Progenitor cell of endocrine pancreas (in vitro differentiated cells): ENCODE data around the gene CASK. TPM values are rescaled to one million over a fixed set of nuclear protein-coding genes. Genes with fewer than 3 reads are reported as not detected.

ENCODE experiments used
- DNase-seq: peaks from one replicate; pipeline ENCODE4 v3.0.0; 2021; ENCODE audit warnings: low spot score; ENCODE audit not compliant: unreplicated experiment
- H3K27ac Mint-ChIP-seq: 2 replicates; pipeline ENCODE4 v1.8.0; 2021; ENCODE audit warnings: mild to moderate bottlenecking, moderate library complexity, mixed read lengths
- H3K27me3 Mint-ChIP-seq: 2 replicates; pipeline ENCODE4 v1.8.0; 2021; ENCODE audit warnings: mixed read lengths
- H3K36me3 Mint-ChIP-seq: 2 replicates; pipeline ENCODE4 v1.8.0; 2022; ENCODE audit warnings: mixed read lengths; ENCODE audit not compliant: insufficient read depth
- H3K4me1 Mint-ChIP-seq: 2 replicates; pipeline ENCODE4 v1.8.0; 2021; ENCODE audit warnings: low read depth, mixed read lengths
- H3K4me3 Mint-ChIP-seq: 2 replicates; pipeline ENCODE4 v1.8.0; 2021; ENCODE audit warnings: low read depth, mild to moderate bottlenecking, moderate library complexity, mixed read lengths
- H3K9me3 Mint-ChIP-seq: 2 replicates; pipeline ENCODE4 v1.8.0; 2021; ENCODE audit warnings: low read depth, mixed read lengths
- total RNA-seq: library from RNA; stranded (reverse); gene quantifications from 2 replicates; pipeline ENCODE4 v1.2.1, GENCODE V29; 2021
- TF ChIP-seq, protein P1 (sequence below): fragments of 200-600 bp; sonication (generic); IDR thresholded peaks from one replicate; pipeline ENCODE4 v1.5.0; 2021; ENCODE audit warnings: antibody characterized with exemption, mild to moderate bottlenecking; ENCODE audit not compliant: unreplicated experiment

The CASK gene
- total RNA-seq, 1 donor from 2014 or later, result 68.3 TPM

DNA sequence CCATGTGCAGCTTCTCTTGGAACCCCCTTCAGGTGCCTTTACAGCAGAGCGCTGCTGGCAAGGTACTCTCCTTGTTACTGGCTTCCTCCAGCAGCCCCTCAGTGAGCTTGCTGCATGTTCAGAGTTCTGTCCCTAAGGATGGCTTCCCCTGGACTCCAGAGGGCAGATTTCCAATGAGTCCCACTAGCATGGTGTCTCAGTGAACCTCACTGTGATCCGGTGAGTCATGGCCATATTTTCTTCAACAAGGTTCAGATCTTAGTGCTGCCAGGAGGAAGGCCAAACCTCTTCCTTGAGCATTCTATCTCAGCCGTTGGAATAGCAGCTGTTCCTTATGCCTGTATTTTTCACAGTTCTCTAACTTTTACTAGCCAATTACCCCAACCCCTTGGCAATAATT, 98.8 kb downstream of the CASK start:
- peaks cover 7% of the 10 kb centered on the region for H3K36me3 Mint-ChIP-seq
- peaks cover 12% of the 10 kb centered on the region for H3K4me1 Mint-ChIP-seq
- H3K4me3 Mint-ChIP-seq, result no peak overlapping the region
- TF ChIP-seq, protein P1, sequence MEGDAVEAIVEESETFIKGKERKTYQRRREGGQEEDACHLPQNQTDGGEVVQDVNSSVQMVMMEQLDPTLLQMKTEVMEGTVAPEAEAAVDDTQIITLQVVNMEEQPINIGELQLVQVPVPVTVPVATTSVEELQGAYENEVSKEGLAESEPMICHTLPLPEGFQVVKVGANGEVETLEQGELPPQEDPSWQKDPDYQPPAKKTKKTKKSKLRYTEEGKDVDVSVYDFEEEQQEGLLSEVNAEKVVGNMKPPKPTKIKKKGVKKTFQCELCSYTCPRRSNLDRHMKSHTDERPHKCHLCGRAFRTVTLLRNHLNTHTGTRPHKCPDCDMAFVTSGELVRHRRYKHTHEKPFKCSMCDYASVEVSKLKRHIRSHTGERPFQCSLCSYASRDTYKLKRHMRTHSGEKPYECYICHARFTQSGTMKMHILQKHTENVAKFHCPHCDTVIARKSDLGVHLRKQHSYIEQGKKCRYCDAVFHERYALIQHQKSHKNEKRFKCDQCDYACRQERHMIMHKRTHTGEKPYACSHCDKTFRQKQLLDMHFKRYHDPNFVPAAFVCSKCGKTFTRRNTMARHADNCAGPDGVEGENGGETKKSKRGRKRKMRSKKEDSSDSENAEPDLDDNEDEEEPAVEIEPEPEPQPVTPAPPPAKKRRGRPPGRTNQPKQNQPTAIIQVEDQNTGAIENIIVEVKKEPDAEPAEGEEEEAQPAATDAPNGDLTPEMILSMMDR, result no peak
- H3K27me3 Mint-ChIP-seq, result no peaks in the 10 kb centered on the region
- H3K27ac Mint-ChIP-seq, result no peak overlapping the region
- DNase-seq, result no peak
- H3K9me3 Mint-ChIP-seq, result peaks cover 29% of the 10 kb centered on the region

DNA sequence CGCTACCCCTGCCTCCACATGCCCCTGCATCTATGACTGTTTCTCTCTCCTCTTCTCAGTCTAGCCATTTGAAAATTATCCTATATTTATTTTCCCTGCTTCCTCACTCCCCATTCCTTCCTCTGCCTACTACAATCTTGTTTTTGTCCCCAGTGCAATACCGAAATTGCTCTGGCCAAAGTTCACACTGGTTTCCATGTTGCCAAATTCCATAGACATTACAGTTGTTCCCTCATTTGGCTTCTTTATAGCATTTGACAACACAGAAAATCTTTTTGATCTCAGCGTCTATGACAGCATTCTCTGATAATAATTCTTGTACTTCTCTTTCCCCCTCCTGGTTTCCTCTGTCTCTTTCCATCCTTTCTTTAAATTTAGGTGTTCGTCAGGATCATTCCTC, 100.0 kb downstream of the CASK start:
- no peak overlapping the region for H3K4me3 Mint-ChIP-seq
- peaks cover 4% of the 10 kb centered on the region for H3K36me3 Mint-ChIP-seq
- H3K9me3 Mint-ChIP-seq, result peaks cover 27% of the 10 kb centered on the region
- H3K4me1 Mint-ChIP-seq, result peaks cover 10% of the 10 kb centered on the region
- no peaks in the 10 kb centered on the region for H3K27me3 Mint-ChIP-seq
- TF ChIP-seq, protein P1, result no peak
- peak overlapping the region; percentile 56 for H3K27ac Mint-ChIP-seq
- no peak for DNase-seq

DNA sequence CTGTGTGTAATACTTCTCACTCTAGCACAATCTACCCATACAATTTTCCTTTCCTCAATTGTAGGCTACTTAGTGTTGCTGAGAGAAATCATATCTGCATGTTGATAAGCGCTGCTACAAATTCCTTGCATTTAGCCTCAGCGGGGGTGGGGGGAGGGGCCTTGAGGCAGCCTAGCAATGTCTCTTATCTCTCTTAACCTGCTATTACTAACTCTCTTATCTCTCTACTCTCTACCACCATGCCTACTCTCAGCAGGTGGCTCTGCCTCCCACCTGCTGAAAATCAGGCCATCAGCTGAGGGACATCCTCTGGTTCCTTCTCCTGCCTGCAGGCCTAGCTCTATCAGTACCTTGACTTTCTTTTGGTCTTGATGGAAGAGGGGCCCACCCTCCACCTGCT, 100.5 kb downstream of the CASK start:
- DNase-seq, result no peak
- TF ChIP-seq, protein P1, result no peak
- peak overlapping the region; percentile 56 for H3K27ac Mint-ChIP-seq
- H3K4me1 Mint-ChIP-seq, result peaks cover 10% of the 10 kb centered on the region
- peaks cover 4% of the 10 kb centered on the region for H3K36me3 Mint-ChIP-seq
- no peaks in the 10 kb centered on the region for H3K27me3 Mint-ChIP-seq
- H3K4me3 Mint-ChIP-seq, result no peak overlapping the region
- H3K9me3 Mint-ChIP-seq, result peaks cover 27% of the 10 kb centered on the region

DNA sequence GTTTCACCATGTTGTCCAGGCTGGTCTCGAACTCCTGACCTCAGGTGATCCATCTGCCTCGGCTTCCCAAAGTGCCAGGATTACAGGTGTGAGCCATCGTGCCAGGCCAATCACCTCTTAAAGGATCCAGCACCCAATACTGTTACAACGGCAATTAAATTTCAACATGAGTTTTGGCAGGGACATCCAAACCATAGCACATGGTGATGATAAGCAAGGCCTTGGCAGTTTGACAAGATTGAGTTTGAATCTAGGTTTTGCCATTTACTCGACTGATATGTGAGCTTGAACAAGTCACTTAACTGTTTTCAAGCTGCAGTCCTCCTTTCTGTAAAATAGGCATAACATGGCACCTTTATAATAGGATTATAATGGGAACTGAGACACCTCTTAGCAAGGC, 115.3 kb downstream of the CASK start:
- TF ChIP-seq, protein P1, result no peak
- no peaks in the 10 kb centered on the region for H3K27me3 Mint-ChIP-seq
- H3K4me3 Mint-ChIP-seq, result no peak overlapping the region
- peaks cover 12% of the 10 kb centered on the region for H3K9me3 Mint-ChIP-seq
- DNase-seq, result no peak
- no peak overlapping the region for H3K27ac Mint-ChIP-seq
- H3K4me1 Mint-ChIP-seq, result no peaks in the 10 kb centered on the region
- H3K36me3 Mint-ChIP-seq, result peaks cover 10% of the 10 kb centered on the region

DNA sequence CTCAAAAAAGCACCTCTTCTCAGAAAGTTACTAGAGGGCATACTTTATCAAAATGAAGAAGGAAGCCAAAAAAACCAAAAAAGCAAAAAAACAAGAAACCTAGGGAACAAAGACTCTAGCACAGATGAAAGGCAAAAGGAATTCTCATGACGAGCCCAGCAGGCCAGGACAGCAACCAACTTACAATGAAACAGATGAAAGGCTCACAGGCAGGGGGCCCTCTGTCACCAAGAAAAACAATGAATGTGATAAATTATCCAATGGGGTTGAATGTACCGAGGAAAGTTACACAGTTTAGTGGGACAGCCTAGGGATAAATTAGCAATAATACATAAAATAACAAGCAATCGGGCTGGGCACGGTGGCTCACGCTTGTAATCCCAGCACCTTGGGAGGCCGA, 120.4 kb downstream of the CASK start:
- DNase-seq, result no peak
- Mint-ChIP-seq H3K9me3 (peaks cover 20% of the 10 kb centered on the region), H3K27ac (no peak overlapping the region), H3K36me3 (peaks cover 11% of the 10 kb centered on the region), H3K4me1 (no peaks in the 10 kb centered on the region), H3K27me3 (no peaks in the 10 kb centered on the region), H3K4me3 (no peak overlapping the region)
- TF ChIP-seq, protein P1, result no peak
